NCI-H748 treated with DMSO at 0.1 percent for 48 hours (cell line): ENCODE measurements around the gene RUNX1.

Experiments
- DNase-seq: peaks from one replicate; lab custom pipeline; 2025; lab: John Stamatoyannopoulos, UW

The RUNX1 gene

DNA sequence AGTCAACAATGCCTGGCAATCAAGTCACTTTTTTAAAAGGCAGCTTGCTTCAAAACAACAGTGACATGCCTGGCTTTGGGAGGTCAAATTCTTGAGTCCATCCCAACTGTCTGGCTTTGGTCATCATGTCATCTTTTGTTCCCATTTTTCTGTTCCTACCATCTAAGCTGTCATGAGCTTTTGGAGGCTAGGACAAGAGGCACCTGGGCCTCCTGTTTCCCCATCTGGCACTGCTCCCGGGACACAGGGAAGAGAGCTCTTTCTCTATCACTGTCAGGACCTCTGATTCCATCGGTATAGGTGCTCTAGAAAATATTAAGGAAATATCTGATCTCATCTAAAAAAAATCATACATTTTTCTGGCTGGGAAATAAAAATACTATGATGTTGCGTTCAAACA lies 224.0 kb downstream of the RUNX1 start:
- no peak for DNase-seq

DNA sequence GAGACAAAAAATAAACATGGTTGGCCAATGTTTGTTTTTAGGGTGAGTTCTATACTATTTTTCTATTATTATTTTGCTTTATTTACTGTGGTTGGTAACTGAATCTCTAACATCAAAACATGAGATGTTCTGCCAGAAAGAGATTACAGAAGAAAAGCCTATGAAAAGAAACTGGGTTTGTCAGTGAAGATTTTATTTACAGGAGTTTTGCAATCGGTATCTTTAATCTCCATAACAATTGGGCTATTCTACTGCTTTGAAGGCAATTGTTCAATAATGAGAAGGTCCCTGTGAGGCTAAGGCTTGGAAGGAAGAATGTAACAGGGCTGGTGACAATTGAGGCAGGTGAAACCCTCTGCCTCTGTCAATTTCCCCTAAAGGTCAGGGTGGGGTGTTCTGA lies 224.8 kb downstream of the RUNX1 start:
- DNase-seq = no peak

DNA sequence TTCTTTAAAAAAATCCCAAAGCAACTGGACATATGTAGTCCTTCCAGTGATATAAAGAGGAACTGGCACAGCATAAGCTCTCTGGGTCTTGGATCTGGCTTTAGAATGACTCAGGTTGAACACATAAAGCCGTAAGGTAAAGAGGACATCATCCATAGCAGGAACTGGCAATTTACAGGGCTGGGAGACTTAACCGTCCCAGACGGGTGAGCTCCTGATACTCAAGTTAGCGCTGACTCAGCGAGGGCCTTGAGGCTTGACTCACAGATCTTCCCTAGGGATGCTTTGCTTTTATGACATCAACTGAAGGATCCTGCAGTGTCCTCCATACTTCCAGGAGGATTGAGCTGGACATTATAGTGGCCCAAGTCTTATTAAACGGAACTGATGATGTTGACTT lies 226.2 kb downstream of the RUNX1 start:
- DNase-seq = no peak

DNA sequence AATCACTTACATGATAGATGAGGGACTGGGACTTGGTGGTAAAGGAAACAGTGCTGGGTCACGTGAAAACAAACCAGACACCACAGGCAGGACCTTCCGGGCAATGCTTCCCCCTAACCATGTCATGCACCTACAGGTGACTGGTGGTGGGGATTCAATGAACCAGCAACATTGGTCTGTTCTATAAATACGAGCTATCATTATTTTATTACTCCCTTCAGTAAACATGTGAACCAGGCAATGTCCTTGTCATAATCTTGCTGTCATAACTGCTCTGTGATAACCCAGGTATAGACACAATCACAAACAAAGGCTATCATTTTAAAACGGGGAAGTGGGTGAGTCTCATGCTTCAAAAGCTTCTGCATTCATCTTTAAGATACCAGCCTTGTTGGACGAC lies 226.9 kb downstream of the RUNX1 start:
- DNase-seq = no peak

DNA sequence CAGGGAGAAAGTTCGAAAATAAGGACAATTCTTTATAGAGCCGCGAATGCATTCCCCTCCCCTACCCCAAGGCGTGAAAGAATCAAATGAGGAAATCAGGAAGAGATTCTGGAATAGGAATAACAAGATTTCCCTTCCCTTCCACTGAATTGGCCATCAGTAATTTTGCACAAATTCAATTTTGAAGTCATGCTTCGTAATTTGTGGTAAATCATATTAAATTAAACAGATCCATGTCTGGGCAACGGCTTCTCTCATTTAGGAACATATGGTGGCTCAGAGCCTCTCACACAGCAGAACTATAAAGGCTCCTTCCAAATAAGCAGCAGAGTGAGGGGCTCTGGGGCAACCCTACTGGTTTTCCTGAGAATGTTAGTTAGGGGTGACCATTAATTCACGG lies 227.4 kb downstream of the RUNX1 start:
- DNase-seq = no peak

DNA sequence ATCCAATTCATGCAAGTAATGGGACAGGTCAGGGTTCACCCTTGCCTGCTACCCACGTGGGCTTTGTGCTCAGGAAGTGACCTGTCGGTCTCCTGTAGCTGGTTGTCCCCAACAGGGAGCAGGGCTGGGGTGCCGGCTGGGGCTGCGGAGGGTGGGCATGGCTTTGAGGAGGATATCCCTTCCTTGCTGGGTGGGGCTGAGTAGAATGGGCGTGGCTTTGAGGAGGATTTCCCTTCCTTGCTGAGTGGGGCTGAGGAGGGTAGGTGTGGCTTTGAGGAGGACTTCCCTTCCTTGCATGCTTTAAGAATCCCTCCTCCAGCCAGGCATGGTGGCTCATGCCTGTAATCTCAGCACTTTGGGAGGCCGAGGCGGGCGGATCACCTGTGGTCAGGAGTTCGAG lies 229.1 kb downstream of the RUNX1 start:
- DNase-seq = no peak

DNA sequence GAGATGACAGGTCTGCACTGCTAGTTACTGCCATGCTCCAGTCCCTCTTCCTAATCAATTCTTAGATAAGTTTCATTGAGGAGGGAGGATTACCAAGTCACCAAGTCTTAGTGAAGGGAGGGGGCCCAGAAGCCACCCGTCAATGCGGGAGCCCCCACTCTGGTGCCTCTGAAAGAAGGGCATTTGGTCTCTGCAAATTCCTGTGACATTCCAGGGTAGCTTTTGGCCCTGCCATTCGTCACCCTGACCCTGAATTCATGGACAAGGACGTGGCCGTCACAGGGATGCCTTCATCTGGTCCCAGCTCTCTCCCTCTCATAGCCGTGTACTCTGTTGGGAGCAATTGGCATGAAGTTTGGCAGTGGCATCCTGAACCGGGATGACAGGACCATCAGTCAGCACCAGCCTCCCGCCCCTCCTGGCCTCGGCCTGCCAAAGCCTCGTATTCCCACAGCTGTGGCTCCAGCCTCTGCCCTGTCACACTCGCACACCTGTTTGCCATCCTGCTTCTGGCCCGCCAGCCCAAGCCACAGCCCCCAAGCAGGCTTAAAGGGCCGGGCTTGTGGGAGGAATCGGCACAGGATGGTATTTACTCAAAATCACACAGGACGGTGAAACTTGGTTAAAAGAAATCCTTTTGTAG lies 229.6 kb downstream of the RUNX1 start:
- no peak for DNase-seq

DNA sequence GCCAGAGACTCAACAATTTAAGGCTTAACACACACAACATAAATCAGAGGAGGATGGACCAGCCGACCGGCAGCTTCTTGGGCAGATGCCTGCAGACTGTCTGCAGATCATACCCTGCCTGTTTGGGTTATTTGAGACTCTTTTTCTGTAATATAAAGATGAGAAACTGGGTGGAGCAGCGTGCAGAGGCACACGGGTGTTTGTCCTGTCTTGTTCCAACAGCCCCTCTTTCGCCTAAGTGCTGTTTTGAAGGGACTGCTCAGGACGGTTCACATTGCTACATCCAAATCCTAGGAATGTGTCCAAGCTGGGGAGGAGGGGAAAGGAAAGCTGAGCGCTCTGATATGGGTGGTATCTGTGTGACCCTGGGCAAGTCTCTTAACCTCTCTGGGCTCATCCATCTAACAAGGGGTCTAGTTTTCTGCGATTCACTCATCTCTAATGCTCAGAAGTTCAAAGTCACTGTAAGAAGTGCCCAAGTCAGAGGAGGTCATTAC lies 230.4 kb downstream of the RUNX1 start:
- no peak for DNase-seq

DNA sequence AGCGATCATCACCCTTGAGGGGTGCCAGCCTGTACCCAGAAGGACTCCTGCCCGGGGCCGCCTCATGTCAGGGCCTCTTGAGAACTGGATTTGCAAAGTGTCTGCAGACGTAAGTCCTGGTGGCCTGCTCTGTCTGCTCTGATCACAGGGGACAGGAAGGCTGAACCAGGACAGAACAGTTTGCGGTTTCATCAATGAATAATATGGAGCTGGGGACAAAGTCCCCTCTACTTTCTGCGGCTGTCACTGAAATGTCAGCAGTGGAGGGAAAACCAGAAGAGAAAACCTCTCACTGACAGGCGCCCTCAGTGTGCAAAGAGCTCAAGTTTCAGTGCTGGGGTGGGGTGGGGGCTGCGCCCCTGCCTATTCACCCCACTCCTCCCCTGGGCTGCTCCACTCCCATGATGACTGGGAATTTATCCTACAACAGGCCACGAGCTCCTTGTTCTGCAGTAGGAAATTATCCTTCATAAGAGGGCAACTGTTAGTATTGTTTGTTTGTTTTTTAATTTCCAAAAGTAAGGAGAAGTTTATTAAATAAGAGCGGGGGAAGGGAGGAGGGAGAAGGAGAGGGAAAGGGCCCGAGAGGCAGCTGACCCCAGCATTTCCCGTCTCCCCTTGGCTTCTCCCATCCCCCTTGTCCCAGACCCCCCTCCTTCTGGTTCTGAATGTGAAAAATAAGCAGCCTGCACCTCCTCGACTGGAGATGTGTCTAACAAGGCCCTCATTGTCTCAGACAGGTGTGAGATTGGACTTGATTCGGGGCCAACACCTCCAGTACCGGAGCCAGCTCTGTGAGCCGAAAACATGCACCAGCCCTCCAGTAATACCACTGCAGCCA lies 231.1 kb downstream of the RUNX1 start:
- no peak for DNase-seq

DNA sequence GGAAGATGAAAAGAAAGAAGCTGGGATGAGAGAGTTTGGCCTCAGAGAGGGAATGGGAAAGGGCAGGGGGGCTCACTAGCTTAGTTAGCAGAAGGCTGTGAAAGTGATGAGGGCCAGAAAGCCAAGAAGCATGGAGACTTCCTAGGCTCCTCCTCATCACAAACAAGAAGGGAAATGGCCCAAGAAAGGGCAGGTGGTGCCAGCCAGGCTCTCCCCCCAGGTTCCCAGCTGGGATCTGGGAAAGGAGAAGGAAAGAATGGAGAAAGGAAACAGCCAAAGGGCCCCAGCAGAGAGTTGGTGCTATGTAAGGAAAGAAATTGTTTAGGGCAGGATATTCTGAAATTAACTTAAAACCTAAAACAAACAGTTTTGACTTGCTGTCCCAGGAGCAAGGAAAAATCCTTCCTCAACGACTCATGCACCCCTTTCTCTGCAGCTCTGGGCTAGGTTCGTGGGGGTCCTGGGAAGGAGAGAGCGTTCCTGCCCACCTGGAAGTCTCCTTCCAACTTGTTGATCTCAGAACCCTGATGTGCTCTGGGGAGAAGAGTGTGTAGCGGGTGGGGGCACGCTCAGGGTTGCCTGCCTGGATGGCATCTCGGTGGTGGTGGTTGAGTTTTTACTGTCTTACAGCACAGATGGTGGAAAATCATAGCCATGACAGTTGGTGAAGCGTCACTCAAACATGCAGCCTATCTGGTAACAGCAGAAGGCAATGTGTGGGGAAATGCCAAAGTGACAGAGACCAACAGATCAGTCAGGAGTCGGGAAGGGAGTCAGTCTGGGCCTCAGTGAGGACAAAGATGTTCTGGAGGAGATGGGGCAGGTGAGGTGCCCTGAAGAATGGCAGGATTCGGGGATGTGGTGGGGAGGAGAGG lies 233.0 kb downstream of the RUNX1 start:
- DNase-seq = no peak

DNA sequence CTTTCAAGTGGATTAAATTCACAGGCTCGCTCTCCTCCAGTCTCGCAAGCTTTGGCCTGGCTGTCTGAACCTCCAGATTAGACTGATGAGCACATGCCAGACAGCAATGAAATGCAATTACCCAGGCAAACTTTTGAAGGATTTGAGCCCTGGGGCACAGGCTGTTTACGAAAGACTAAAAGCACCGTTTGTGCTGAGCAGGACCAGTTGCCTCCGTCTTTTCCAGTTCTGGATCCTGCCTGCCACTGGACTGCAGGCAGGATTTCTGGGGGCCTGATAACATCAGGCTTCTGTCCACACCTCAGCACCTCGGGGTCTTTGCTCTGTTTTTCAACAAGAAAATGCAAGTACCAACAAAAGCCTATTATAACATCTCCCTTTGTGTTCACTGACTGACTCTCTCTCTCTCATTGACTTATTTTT lies 234.6 kb downstream of the RUNX1 start:
- no peak for DNase-seq

DNA sequence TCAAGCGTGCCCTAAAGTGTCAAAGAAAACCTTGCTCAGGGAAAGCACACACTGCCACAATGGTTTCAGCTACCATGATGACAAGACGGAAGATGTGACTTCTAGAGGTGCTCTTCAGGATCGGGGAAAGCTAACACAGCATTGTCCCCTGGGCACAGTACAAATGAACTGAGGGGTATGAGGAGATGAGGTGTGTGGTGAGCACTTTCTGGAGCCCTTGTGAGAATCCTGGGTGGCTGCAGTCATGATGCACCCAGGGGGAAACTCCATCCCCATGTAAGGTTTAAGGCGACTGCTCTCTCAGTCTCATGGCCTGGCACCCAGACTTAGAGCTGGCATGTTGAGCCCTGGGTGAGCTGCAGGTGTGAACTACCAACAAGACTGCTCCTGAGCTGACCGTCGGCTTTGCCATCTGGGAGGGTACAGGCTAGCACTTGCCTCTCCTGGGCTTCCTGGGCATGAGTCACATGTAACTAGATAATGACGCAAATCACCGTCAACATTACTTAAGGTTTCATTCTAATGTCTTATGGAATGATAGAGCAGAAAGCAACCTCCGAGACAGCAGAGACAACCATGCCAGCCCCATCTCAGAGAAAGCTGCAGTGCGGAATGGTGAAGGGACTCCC lies 235.7 kb downstream of the RUNX1 start:
- DNase-seq = no peak

DNA sequence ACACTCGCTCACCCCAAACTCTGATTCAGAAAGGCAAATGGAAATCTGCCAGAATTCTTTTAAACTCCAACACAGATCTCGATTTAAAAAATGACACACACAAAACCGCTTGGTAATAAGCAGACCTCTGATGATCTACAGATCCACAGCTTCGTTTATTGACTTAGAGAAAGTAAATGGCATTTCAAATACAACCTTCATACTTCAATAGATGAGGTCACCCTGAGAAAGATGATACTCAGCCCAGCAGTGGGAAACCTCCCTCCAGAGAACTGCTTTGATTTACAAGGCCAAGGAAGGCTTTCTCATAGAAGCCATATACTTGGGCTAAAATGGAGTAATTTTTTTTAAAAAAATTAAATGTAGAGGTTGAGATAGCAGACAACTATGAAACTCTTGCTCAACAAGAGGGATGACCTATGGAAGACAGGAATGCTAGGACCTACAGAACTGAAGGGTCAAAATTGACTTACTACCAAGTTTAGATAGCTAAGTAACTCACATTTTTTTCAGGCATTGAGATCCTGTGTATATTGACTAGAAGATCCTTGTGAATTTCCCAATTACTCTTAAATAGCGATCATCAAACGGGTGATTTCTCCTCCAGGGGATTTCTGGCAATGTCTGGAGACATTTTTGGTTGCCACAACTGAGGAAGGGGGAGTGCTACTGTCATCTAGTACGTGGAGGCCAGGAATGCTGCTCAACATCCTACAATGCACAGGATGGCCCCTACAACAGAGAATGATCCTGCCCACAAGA lies 236.4 kb downstream of the RUNX1 start:
- peak; percentile 16 for DNase-seq

DNA sequence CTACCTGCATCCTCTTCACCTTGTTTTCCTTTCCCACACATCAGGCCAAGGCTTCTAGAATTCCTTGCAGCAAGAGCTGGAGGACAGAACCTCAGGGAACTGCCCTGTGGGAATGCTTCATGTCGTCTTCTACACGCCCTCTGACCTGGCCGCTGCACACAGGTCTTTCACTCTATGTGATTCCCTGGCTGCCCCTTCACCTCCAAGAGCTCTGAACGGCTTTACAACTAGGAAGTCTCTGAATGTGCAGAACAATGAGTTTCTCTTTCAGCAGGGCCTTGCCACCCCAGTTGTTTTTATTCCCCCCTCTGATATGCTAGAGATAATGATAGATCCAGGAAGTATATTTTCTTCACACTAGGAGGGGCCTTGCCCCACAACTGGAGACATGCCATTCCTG lies 237.7 kb downstream of the RUNX1 start:
- DNase-seq = no peak

DNA sequence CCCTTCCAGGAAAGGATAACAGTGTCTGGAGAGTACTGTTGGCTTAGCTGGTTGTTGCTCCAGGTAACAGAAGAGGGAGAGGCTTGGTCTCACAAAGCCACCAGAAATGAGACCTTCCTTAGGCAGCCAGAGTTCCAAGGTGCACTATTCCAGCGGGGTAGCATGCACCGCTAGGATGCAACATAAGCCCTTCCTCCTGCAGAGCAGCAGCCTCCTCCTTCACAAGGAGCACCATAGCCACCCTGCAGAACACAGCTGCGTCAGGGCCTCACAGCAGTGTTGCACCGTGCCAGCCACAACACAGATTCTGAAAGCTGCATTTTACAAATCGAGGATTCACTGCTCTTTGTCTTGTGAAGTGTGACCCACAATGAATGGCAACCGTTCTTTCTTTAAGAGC lies 238.3 kb downstream of the RUNX1 start:
- no peak for DNase-seq

DNA sequence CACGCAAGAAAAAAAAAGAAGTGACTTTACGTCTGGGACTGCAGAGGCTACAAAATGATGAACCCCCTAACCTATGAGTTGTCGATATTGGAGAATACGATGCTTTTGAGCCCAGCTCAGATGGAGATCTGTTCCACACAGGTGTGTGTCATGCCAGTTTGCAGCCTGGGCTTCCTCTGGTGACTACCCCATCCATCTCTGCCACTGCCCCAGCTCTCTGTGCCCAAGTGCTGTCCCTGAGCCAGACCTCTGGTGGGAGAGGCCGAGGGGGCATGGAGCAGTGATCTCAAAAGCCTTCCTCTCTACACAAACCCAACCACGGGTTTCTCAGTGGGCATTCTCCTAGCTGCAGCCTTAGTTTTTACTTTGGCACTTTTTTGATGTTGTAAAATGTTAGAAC lies 239.3 kb downstream of the RUNX1 start:
- DNase-seq = no peak

DNA sequence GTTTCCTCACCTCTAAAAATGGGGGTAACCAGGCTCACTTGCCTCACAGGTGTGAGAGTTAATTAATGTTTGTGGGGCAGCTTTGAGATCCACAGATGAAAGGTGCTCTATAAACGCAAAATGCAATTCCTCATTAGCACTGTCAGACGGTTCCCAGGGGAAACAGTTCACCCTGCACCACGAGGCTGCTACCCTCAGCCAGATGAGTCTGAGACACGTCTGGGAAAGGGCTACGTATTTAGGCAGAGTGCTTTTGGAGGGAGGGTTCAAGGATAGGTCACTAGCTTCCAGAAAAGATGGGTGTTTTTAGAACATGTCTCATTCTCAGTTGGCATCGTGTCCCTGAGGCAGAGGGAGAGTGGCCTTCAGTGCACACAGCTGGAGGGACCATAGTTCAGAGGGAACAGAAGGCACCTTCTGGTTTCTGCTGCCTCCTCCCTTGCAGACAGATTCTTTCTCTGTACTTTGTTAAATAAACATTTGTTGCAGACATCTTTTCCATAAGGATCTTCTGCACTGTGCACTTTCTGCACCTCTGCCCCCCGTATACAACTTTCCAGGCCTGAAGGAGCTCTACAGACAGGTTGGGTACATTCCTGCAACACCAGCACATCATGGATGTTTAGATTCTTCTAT lies 240.4 kb downstream of the RUNX1 start:
- no peak for DNase-seq

DNA sequence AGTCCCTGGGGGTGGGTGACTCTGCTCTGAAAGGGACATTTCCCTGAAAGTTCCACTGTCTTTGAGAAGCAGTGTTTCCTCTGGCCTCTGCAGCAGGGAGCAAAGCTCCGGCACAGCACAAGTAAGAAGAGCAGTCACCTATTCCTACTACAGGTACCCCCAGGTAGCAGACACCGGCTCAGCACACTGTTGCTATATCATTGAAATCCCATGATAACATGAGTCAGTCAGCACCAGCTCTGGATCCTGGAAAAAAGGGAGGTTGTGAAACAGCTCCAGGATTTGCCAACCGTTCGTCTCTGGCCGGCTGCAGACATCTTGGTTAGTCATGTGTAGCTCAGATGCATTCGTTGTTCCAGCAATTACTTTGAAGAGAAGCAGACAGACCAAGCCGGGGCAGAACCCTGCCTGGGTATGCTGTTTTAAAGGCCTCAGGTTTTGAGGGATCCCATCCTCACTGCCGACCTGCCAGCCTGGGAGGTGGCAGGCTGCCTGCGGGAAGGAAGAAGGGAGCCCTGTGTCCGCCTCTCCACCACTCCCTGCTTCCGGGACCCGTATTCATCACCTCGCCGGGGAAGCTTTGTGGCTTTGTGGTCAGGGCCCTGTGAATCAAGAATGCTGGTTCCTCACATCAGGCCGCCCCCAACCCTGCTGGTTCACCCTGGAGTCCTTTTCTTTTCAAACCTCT lies 241.1 kb downstream of the RUNX1 start:
- DNase-seq = no peak

DNA sequence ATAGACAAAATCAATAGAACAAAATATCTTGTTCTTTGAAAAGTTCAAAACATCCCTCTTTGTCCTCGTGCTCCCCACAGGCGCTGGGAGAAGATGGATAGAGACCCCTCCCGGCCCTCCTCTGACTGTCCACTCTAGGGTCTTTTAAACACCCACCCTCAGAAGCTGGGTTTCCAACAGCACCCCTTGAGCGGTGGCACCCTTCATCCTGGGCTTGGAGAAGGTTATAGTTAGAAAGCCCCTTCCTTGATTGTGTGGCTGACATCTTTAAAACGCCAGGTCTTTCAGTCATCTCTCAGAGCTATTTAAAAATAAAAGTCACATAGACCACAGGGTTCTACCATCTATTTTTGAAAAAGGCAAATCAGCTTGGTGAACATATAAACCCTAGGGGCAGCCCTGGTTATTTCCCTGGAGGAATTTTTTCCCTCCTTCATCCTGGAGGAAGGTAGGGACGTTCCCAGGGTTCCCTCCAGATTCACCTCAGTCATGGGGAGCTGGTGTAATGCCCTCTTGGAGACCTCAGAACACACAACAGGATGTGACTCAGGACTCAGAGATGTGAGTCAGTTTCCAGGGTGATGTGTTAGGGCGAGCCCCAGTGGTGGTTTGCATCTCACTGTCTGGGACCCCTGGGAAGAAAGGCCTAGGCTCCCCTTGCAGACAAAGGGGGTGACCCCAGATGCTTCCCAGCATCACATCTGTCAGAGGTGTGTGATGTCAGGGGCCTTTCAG lies 241.8 kb downstream of the RUNX1 start:
- DNase-seq = no peak

DNA sequence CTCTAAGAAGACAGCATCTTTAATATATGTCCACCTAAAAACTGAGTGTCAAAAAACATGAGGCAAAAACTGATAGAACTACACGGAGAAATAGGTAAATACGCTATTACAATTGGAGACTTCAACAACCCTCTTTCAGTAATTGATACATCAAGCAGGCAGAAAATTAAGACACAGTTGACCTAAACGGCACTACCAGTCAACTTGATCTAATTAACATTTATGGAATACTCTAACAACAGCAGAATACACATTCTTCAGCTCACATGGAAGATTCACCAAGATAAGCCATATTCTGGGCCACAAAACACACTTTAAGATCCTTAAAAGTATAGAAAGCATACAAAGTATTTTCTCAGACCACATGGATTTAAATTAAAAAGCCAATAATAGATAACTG lies 242.7 kb downstream of the RUNX1 start:
- no peak for DNase-seq
